Body of pancreas (tissue), 4 donors: ENCODE data around the gene TTC31.

Experiments
- CTCF ChIP-seq, 7 experiments: fragments of 450-650 bp in 4 of 7; fragments of 200-600 bp in 3 of 7; sonication (generic) in 3 of 7; IDR thresholded peaks; one replicate each; pipeline ENCODE4 v1.5.1; 2016 to 2019; ENCODE audit warnings: antibody characterized with exemption in 7 of 7
- POLR2A ChIP-seq, 3 donors: fragments of 450-650 bp; IDR thresholded peaks; one replicate each; pipeline ENCODE4 v1.6.1; 2016; ENCODE audit warnings: antibody characterized with exemption in 3 of 3, mild to moderate bottlenecking in 2 of 3

GRCh38 chr2:74507926-74508520, 25.1 kb downstream of the TTC31 start:
- TF ChIP-seq POLR2A (IDR thresholded peaks at IDR 0.05) (no peak), CTCF (IDR thresholded peaks at IDR 0.05) (no peak)
